NCI-H146 treated with DMSO at 0.1 percent for 48 hours (cell line): ENCODE results near the gene LAMC1.

Source experiments
- DNase-seq: peaks from one replicate; lab custom pipeline; 2025; ENCODE audit not compliant: unreplicated experiment; lab: John Stamatoyannopoulos, UW

Gene LAMC1

GRCh38 chr1:183180634-183181056 lies 157.4 kb downstream of the LAMC1 start:
- no peak for DNase-seq

GRCh38 chr1:183185941-183186490 lies 162.8 kb downstream of the LAMC1 start, which contains the start of gene LAMC2:
LAMC2 (plus strand) TSS chr1:183186264; CDS start chr1:183186353, 89 bp downstream.
- DNase-seq, result peak; percentile 75

GRCh38 chr1:183186841-183187240 lies 163.6 kb downstream of the LAMC1 start:
- no peak for DNase-seq

GRCh38 chr1:183188240-183188639 lies 165.0 kb downstream of the LAMC1 start:
- no peak for DNase-seq

GRCh38 chr1:183191833-183192232 lies 168.6 kb downstream of the LAMC1 start:
- no peak for DNase-seq

- no peak for DNase-seq
These were observed 170.8 kb downstream of the LAMC1 start for GRCh38 chr1:183193963-183194525.

GRCh38 chr1:183194527-183195141 lies 171.4 kb downstream of the LAMC1 start:
- no peak for DNase-seq

GRCh38 chr1:183195142-183195574 lies 171.9 kb downstream of the LAMC1 start:
- no peak for DNase-seq
